Measurements from ENCODE around the gene OPHN1.

DNA sequence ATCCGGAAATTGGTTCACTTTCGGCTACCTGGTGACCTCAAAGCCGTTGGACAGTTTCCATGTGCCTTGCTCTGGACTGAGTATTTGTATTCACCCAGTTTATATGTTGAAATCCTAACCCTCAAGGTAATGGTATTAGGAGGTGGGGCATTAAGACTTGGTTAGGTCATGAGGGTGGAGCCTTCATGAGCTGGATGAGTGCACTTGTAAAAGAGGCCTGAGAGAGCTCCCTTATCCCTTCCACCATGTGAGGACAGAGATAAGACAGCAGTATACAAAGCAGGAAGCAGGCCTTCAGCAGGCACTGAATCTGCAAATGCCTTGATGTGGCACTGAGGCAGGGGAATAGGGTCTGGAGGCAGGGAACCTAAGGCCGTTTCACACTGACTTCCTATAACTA, 5.3 kb upstream of the OPHN1 start:
- TF ChIP-seq POLR2AphosphoS5 (IDR thresholded peaks at IDR 0.05) (no peak), POLR2A (IDR thresholded peaks at IDR 0.05) (no peak), EP300 (IDR thresholded peaks at IDR 0.05) (no peak)
- TF ChIP-seq, protein P1, sequence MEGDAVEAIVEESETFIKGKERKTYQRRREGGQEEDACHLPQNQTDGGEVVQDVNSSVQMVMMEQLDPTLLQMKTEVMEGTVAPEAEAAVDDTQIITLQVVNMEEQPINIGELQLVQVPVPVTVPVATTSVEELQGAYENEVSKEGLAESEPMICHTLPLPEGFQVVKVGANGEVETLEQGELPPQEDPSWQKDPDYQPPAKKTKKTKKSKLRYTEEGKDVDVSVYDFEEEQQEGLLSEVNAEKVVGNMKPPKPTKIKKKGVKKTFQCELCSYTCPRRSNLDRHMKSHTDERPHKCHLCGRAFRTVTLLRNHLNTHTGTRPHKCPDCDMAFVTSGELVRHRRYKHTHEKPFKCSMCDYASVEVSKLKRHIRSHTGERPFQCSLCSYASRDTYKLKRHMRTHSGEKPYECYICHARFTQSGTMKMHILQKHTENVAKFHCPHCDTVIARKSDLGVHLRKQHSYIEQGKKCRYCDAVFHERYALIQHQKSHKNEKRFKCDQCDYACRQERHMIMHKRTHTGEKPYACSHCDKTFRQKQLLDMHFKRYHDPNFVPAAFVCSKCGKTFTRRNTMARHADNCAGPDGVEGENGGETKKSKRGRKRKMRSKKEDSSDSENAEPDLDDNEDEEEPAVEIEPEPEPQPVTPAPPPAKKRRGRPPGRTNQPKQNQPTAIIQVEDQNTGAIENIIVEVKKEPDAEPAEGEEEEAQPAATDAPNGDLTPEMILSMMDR (IDR thresholded peaks at IDR 0.05), result no peak
